Endothelial cell of umbilical vein (primary cell): ENCODE data around the gene COG6.

Experiments
- EZH2 ChIP-seq: IDR thresholded peaks from 2 replicates; pipeline ENCODE4 v1.6.1; 2012; ENCODE audit warnings: borderline replicate concordance, low read depth, mild to moderate bottlenecking, moderate library complexity, low read length, inconsistent platforms; ENCODE audit not compliant: severe bottlenecking
- FOS ChIP-seq: IDR thresholded peaks from 2 replicates; pipeline ENCODE4 v1.6.1; 2011; ENCODE audit warnings: mild to moderate bottlenecking, low read length, moderate library complexity, borderline replicate concordance; ENCODE audit not compliant: insufficient read depth
- GATA2 ChIP-seq: IDR thresholded peaks from 2 replicates; pipeline ENCODE4 v1.7.0; 2011; ENCODE audit warnings: low read depth, mild to moderate bottlenecking, moderate library complexity, mixed read lengths, low read length; ENCODE audit not compliant: insufficient read length, insufficient read depth
- JUN ChIP-seq: IDR thresholded peaks from 2 replicates; pipeline ENCODE4 v1.6.1; 2011; ENCODE audit warnings: borderline replicate concordance, low read depth; ENCODE audit not compliant: insufficient read length, insufficient read depth
- MYC ChIP-seq: IDR thresholded peaks from one replicate; pipeline ENCODE4 v1.6.1; 2011; ENCODE audit warnings: mild to moderate bottlenecking, low read depth, low read length
- POLR2A ChIP-seq: IDR thresholded peaks from 2 replicates; pipeline ENCODE4 v1.6.1; 2012; ENCODE audit warnings: low read depth, mild to moderate bottlenecking, control low read depth, low read length
- POLR2AphosphoS5 ChIP-seq: IDR thresholded peaks from 2 replicates; pipeline ENCODE4 v1.6.1; 2012; ENCODE audit warnings: low read depth, mild to moderate bottlenecking, control low read depth, low read length, moderate library complexity; ENCODE audit not compliant: insufficient read depth
- TF ChIP-seq, protein P1 (sequence below), 2 donors: IDR thresholded peaks; 1 replicate in 1 of 2; 2 replicates in 1 of 2; pipeline ENCODE4 v1.5.1; 2011; ENCODE audit warnings: low read length in 2 of 2, mild to moderate bottlenecking in 2 of 2, moderate library complexity in 2 of 2, control low read depth in 1 of 2, inconsistent platforms in 1 of 2, low read depth in 1 of 2; ENCODE audit not compliant: insufficient read depth in 1 of 2; ENCODE audit errors: extremely low read depth in 1 of 2
- TF ChIP-seq, protein P2 (sequence below): IDR thresholded peaks from 2 replicates; pipeline ENCODE4 v1.6.1; 2011; ENCODE audit not compliant: insufficient read depth, insufficient read length

DNA sequence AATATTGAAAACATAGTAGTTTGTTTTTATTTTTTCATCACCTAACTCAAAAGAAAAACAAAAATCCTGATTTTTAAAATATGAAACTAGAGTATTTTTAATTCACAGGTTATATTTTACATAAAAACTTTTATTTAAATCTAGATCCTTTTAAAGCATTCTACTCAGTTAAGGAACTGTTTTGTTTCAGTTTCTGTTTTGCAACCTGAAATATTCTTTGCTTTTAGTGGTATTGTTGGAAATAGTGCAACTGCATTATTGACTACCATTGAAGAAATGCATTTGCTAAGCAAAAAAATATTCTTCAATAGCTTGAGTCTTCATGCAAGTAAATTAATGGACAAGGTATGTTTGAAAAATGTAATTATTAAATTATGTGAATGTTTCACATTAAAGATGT, 43.8 kb downstream of the COG6 start:
- TF ChIP-seq, protein P1, sequence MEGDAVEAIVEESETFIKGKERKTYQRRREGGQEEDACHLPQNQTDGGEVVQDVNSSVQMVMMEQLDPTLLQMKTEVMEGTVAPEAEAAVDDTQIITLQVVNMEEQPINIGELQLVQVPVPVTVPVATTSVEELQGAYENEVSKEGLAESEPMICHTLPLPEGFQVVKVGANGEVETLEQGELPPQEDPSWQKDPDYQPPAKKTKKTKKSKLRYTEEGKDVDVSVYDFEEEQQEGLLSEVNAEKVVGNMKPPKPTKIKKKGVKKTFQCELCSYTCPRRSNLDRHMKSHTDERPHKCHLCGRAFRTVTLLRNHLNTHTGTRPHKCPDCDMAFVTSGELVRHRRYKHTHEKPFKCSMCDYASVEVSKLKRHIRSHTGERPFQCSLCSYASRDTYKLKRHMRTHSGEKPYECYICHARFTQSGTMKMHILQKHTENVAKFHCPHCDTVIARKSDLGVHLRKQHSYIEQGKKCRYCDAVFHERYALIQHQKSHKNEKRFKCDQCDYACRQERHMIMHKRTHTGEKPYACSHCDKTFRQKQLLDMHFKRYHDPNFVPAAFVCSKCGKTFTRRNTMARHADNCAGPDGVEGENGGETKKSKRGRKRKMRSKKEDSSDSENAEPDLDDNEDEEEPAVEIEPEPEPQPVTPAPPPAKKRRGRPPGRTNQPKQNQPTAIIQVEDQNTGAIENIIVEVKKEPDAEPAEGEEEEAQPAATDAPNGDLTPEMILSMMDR (IDR thresholded peaks at IDR 0.05; ENCODE audit: extremely low read depth in 1 of 2, insufficient read depth in 1 of 2, low read depth in 1 of 2, low read length in 2 of 2): no peak
- TF ChIP-seq JUN (no peak), POLR2AphosphoS5 (no peak), MYC (no peak), FOS (no peak), GATA2 (no peak), EZH2 (no peak), POLR2A (no peak)
- TF ChIP-seq, protein P2, sequence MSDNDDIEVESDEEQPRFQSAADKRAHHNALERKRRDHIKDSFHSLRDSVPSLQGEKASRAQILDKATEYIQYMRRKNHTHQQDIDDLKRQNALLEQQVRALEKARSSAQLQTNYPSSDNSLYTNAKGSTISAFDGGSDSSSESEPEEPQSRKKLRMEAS: no peak
